Spleen (tissue), 11 donors: Measurements from ENCODE around the gene DDR1. TPM values are rescaled to one million over a fixed set of nuclear protein-coding genes. Genes with fewer than 3 reads are reported as not detected.

ENCODE experiments used
- DNase-seq: peaks from one replicate; pipeline ENCODE4 v3.0.0-alpha.2; 2020
- H3K27ac ChIP-seq, 8 donors: fragments of 200-600 bp; sonication (generic) in 7 of 8; 1 replicate in 4 of 8; 2 replicates in 4 of 8; pipeline versions ENCODE4 v1.5.0 to v1.8.0; 2016 to 2021; ENCODE audit warnings: inconsistent platforms in 4 of 8, mild to moderate bottlenecking in 4 of 8, moderate library complexity in 1 of 8
- H3K27me3 ChIP-seq, 7 donors: fragments of 200-600 bp; sonication (generic) in 6 of 7; replicated peaks in 1 of 7; 1 replicate in 4 of 7; 2 replicates in 3 of 7; pipeline versions ENCODE4 v1.5.0 to v1.8.0; 2016 to 2021; ENCODE audit warnings: inconsistent platforms in 3 of 7, mild to moderate bottlenecking in 1 of 7
- H3K36me3 ChIP-seq, 6 donors: fragments of 200-600 bp; sonication (generic) in 5 of 6; 1 replicate in 4 of 6; 2 replicates in 2 of 6; pipeline versions ENCODE4 v1.5.0 to v1.8.0; 2016 to 2021; ENCODE audit warnings: inconsistent platforms in 2 of 6
- H3K4me1 ChIP-seq, 6 donors: fragments of 200-600 bp; sonication (generic) in 5 of 6; 1 replicate in 3 of 6; 2 replicates in 3 of 6; pipeline versions ENCODE4 v1.5.0 to v1.8.0; 2016 to 2021; ENCODE audit warnings: inconsistent platforms in 3 of 6
- H3K4me3 ChIP-seq, 8 donors: fragments of 200-600 bp; sonication (generic) in 7 of 8; 1 replicate in 4 of 8; 2 replicates in 4 of 8; pipeline versions ENCODE4 v1.5.0 to v1.8.0; 2016 to 2021; ENCODE audit warnings: inconsistent platforms in 4 of 8, mild to moderate bottlenecking in 4 of 8, moderate library complexity in 2 of 8
- H3K9me3 ChIP-seq, 8 donors: fragments of 200-600 bp; sonication (generic) in 7 of 8; 1 replicate in 4 of 8; 2 replicates in 4 of 8; pipeline versions ENCODE4 v1.5.0 to v1.8.0; 2016 to 2021; ENCODE audit warnings: inconsistent platforms in 4 of 8
- CTCF ChIP-seq, 11 experiments: fragments of 200-600 bp in 7 of 11; fragments of 450-650 bp in 4 of 11; sonication (generic) in 4 of 11; IDR thresholded peaks in 8 of 11; conservative IDR thresholded peaks in 3 of 11; 1 replicate in 7 of 11; 2 replicates in 4 of 11; pipeline versions ENCODE4 v1.4.0 to v1.8.0; 2016 to 2021; ENCODE audit warnings: antibody characterized with exemption in 11 of 11, inconsistent platforms in 4 of 11, mild to moderate bottlenecking in 1 of 11
- POLR2A ChIP-seq, 3 donors: fragments of 450-650 bp; IDR thresholded peaks; one replicate each; pipeline ENCODE4 v1.5.1; 2017; ENCODE audit warnings: antibody characterized with exemption in 3 of 3, mild to moderate bottlenecking in 1 of 3
- POLR2AphosphoS5 ChIP-seq, 3 donors: sonication (generic); formaldehyde crosslinking; IDR thresholded peaks; one replicate each; pipeline ENCODE4 v1.5.1; 2017; ENCODE audit warnings: antibody characterized with exemption in 3 of 3
- WGBS, 5 donors: extraction: QIAGEN DNeasy Blood & Tissue Kit in 3 of 5; methylation state at CpG; one replicate each; pipeline versions ENCODE4 v1.1.5 to v1.1.7; 2013 to 2018; 5-methylcytosine and 5-hydroxymethylcytosine counted together
- intact Hi-C: fragments of 100-400 bp; cut with DNase I; formaldehyde crosslinking; loops from one replicate; pipeline ENCODE4 v1.15.0; 2023; ENCODE audit warnings: low total_unique reads
- polyA plus RNA-seq, 3 donors: library from polyadenylated mRNA; stranded (reverse); fragments of 200-250 nt; gene quantifications; one replicate each; pipeline ENCODE4 v1.2.1, GENCODE V29; 2013
- total RNA-seq, 7 donors: library from RNA; depleted of rRNA in 3 of 7; stranded (reverse); fragments of >200 nt in 3 of 7; fragmentation: NEBNext Ultra II Directional in 4 of 7; extraction: Animal tissue kit (Norgen Biotek cat#: 25700) in 4 of 7; gene quantifications; one replicate each; pipeline versions ENCODE4 v1.1.0 to v1.2.1, GENCODE V29; 2016 to 2021
- donor health status: healthy with polysubstance abuse.
- donor health status: DM: no; HTN: no; CAD: no; lungs with moderate emphysema.
- donor health status: DM: no; HTN: no; CAD: no.
- donor health status: Bipolar disorder and iron deficiency.
- donor health status: healthy.
- donor health status: DM: no; HTN: no; CAD: no.
- donor health status: DM: yes; HTN: yes; CAD: no.

Gene DDR1
- total and polyA plus RNA-seq, 10 donors, result 5.0 to 37.1 (median 17.4) TPM

GRCh38 chr6:30840084-30840934 is 44.0 kb upstream of the DDR1 start:
- TF ChIP-seq POLR2A (IDR thresholded peaks at IDR 0.05) (no peak), POLR2AphosphoS5 (IDR thresholded peaks at IDR 0.05) (no peak)
- H3K27me3 ChIP-seq, result peaks cover 0 to 18% (median 0%) of the 10 kb centered on the region in 7 donors
- 69 to 89% (median 80%) methylated on average over 9 of the region's 9 CpGs for WGBS, 5 donors
- H3K9me3 ChIP-seq, result no peaks in the 10 kb centered on the region
- DNase-seq, result no peak
- H3K4me3 ChIP-seq, result no peak overlapping the region
- intact Hi-C loops, result no loop called here
- no peaks in the 10 kb centered on the region for H3K36me3 ChIP-seq
- no peak overlapping the region for H3K27ac ChIP-seq
- peaks cover 0 to 56% (median 14%) of the 10 kb centered on the region in 6 donors for H3K4me1 ChIP-seq

- H3K27ac ChIP-seq, result no peak overlapping the region
- H3K4me3 ChIP-seq, result no peak overlapping the region
- H3K9me3 ChIP-seq, result no peaks in the 10 kb centered on the region
- no peak for DNase-seq
- TF ChIP-seq POLR2A (IDR thresholded peaks at IDR 0.05) (no peak), POLR2AphosphoS5 (IDR thresholded peaks at IDR 0.05) (no peak), CTCF (IDR thresholded peaks at IDR 0.05 in 8 of 11, conservative IDR thresholded peaks at IDR 0.05 in 3 of 11) (no peak)
- no peaks in the 10 kb centered on the region for H3K36me3 ChIP-seq
- 55 to 64% (median 57%) methylated on average over 4 of the region's 4 CpGs for WGBS, 5 donors
- peaks cover 0 to 18% (median 0%) of the 10 kb centered on the region in 7 donors for H3K27me3 ChIP-seq
- H3K4me1 ChIP-seq, result peaks cover 0 to 54% (median 14%) of the 10 kb centered on the region in 6 donors
- intact Hi-C loops, result no loop called here
Measured at GRCh38 chr6:30840935-30841643, 43.2 kb upstream of the DDR1 start.

GRCh38 chr6:30841644-30842504 is 42.4 kb upstream of the DDR1 start:
- no peaks in the 10 kb centered on the region for H3K9me3 ChIP-seq

More at GRCh38 chr6:30841644-30842504, 42.4 kb upstream of the DDR1 start:
- DNase-seq, result no peak
- H3K36me3 ChIP-seq, result no peaks in the 10 kb centered on the region
- peaks cover 0 to 54% (median 14%) of the 10 kb centered on the region in 6 donors for H3K4me1 ChIP-seq
- TF ChIP-seq CTCF (IDR thresholded peaks at IDR 0.05 in 8 of 11, conservative IDR thresholded peaks at IDR 0.05 in 3 of 11) (no peak), POLR2A (IDR thresholded peaks at IDR 0.05) (no peak), POLR2AphosphoS5 (IDR thresholded peaks at IDR 0.05) (no peak)
- peaks cover 0 to 18% (median 0%) of the 10 kb centered on the region in 7 donors for H3K27me3 ChIP-seq
- H3K27ac ChIP-seq, result no peak overlapping the region
- intact Hi-C loops, result no loop called here
- no peak overlapping the region for H3K4me3 ChIP-seq
- 66 to 80% (median 76%) methylated on average over 6 of the region's 6 CpGs for WGBS, 5 donors
